Pancreas (tissue), 10 donors: ENCODE measurements around the gene SLFN5. TPM values are rescaled to one million over a fixed set of nuclear protein-coding genes. Genes with fewer than 3 reads are reported as not detected.

ENCODE experiments used
- ATAC-seq, 4 donors: fragments of 200-7000 bp; cut with Tn5 transposase; one replicate each; pipeline versions ENCODE4 v1.8.0 to v1.9.1; 2020; ENCODE audit warnings: mild to moderate bottlenecking in 4 of 4, moderate library complexity in 4 of 4
- DNase-seq, 6 donors: peaks; one replicate each; pipeline ENCODE4 v3.0.0-alpha.2; 2020
- FAIRE-seq: peaks from 2 replicates; lab custom pipeline; 2012; peaks lifted over from hg19 to GRCh38; lab: Jason Lieb, UNC
- H3K27ac ChIP-seq, 4 donors: fragments of 200-600 bp; sonication (generic); 1 replicate in 3 of 4; 2 replicates in 1 of 4; pipeline versions ENCODE4 v1.5.0 to v1.8.0; 2020
- H3K27me3 ChIP-seq, 4 donors: fragments of 200-600 bp; one replicate each; pipeline ENCODE4 v1.8.0; 2021
- H3K36me3 ChIP-seq, 3 donors: fragments of 200-600 bp; sonication (generic) in 1 of 3; one replicate each; pipeline versions ENCODE4 v1.5.0 to v1.8.0; 2020 to 2021
- H3K4me1 ChIP-seq, 3 donors: fragments of 200-600 bp; one replicate each; pipeline ENCODE4 v1.8.0; 2021
- H3K4me3 ChIP-seq, 4 donors: fragments of 200-600 bp; sonication (generic) in 2 of 4; one replicate each; pipeline versions ENCODE4 v1.5.0 to v1.8.0; 2020 to 2021
- H3K9me3 ChIP-seq, 4 donors: fragments of 200-600 bp; one replicate each; pipeline ENCODE4 v1.8.0; 2021
- CTCF ChIP-seq, 4 donors: fragments of 200-600 bp; sonication (generic) in 3 of 4; IDR thresholded peaks; one replicate each; pipeline versions ENCODE4 v1.5.0 to v1.8.0; 2021; ENCODE audit warnings: antibody characterized with exemption in 4 of 4
- WGBS, 2 donors: extraction: QIAGEN DNeasy Blood & Tissue Kit; methylation state at CpG; one replicate each; pipeline ENCODE4 v1.1.7; 2013; 5-methylcytosine and 5-hydroxymethylcytosine counted together
- intact Hi-C, 3 donors: fragments of 100-400 bp; cut with DNase I; formaldehyde crosslinking; loops; one replicate each; pipeline versions ENCODE4 v1.11.1 to v1.14.2; 2022
- polyA plus RNA-seq, 2 donors: library from polyadenylated mRNA; stranded (reverse); fragments of 200-250 nt; gene quantifications; one replicate each; pipeline ENCODE4 v1.2.3, GENCODE V29; 2013
- total RNA-seq, 6 donors: library from RNA; stranded (reverse); fragmentation: NEBNext Ultra II Directional in 4 of 6; extraction: Animal tissue kit (Norgen Biotek cat#: 25700) in 4 of 6; gene quantifications; one replicate each; pipeline versions ENCODE4 v1.2.1 to v1.2.4, GENCODE V29; 2021 to 2023
- donor health status: healthy with polysubstance abuse.
- donor health status: DM: no; HTN: no; CAD: no; lungs with moderate emphysema.
- donor health status: DM: no; HTN: no; CAD: no.
- donor health status: control.
- donor health status: control.
- donor health status: Bipolar disorder and iron deficiency.
- donor health status: DM: yes; HTN: yes; CAD: no.
- donor health status: DM: no; HTN: no; CAD: no.
- donor health status: DM: no; HTN: no; CAD: no.
- donor health status: DM: yes; HTN: yes; CAD: no.

The SLFN5 gene
- total and polyA plus RNA-seq, 8 donors, result 1.9 to 18.8 (median 6.3) TPM

GRCh38 chr17:35239823-35240222, 3.0 kb upstream of the SLFN5 start:
- WGBS, 2 donors, result 82 to 84% methylated on average over 4 of the region's 4 CpGs
- Histone ChIP-seq H3K9me3 (no peaks in the 10 kb centered on the region), H3K4me3 (no peak overlapping the region), H3K36me3 (no peaks in the 10 kb centered on the region), H3K4me1 (peaks cover 0 to 13% (median 0%) of the 10 kb centered on the region in 3 donors), H3K27ac (no peak overlapping the region), H3K27me3 (no peaks in the 10 kb centered on the region)
- TF ChIP-seq CTCF (IDR thresholded peaks at IDR 0.05), result no peak
- intact Hi-C loops, result no loop called here
- no peak for DNase-seq
- ATAC-seq, result no peak
- no peak for FAIRE-seq

GRCh38 chr17:35240861-35241260, 2.0 kb upstream of the SLFN5 start:
- ATAC-seq, result no peak
- 93 to 94% methylated on average over 8 of the region's 8 CpGs for WGBS, 2 donors
- no peaks in the 10 kb centered on the region for H3K9me3 ChIP-seq
- no peak for DNase-seq
- H3K27me3 ChIP-seq, result no peaks in the 10 kb centered on the region
- no peak for FAIRE-seq
- peaks cover 0 to 16% (median 0%) of the 10 kb centered on the region in 3 donors for H3K4me1 ChIP-seq
- no peak for TF ChIP-seq CTCF (IDR thresholded peaks at IDR 0.05)
- no peaks in the 10 kb centered on the region for H3K36me3 ChIP-seq
- H3K27ac ChIP-seq, result no peak overlapping the region
- H3K4me3 ChIP-seq, result no peak overlapping the region
- intact Hi-C loops, result no loop called here

- intact Hi-C loops, result no loop called here
- TF ChIP-seq CTCF (IDR thresholded peaks at IDR 0.05), result no peak
- Histone ChIP-seq H3K4me3 (peak overlapping the region; percentile 56 to 71 (median 66)), H3K9me3 (no peaks in the 10 kb centered on the region), H3K4me1 (peaks cover 0 to 16% (median 0%) of the 10 kb centered on the region in 3 donors), H3K27ac (peak overlapping the region; percentile 81 to 96 (median 84)), H3K27me3 (no peaks in the 10 kb centered on the region), H3K36me3 (no peaks in the 10 kb centered on the region)
- DNase-seq (peak in 4 of 6 donors; percentile 18 to 59 (median 34)), FAIRE-seq (no peak), ATAC-seq (no peak)
- 87 to 88% methylated on average over 19 of the region's 19 CpGs for WGBS, 2 donors
Measured at GRCh38 chr17:35241520-35241919, 1.4 kb upstream of the SLFN5 start.

- peak; percentile 79 to 86 (median 84) for ATAC-seq
Measured at GRCh38 chr17:35242158-35242804, 591 bp upstream of the SLFN5 start.

More at GRCh38 chr17:35242158-35242804, 591 bp upstream of the SLFN5 start:
- peaks cover 0 to 16% (median 0%) of the 10 kb centered on the region in 3 donors for H3K4me1 ChIP-seq
- WGBS, 2 donors, result 1 to 2% methylated on average over 43 of the region's 43 CpGs
- DNase-seq, result peak; percentile 79 to 91 (median 84)
- H3K9me3 ChIP-seq, result no peaks in the 10 kb centered on the region
- peak overlapping the region; percentile 56 to 71 (median 66) for H3K4me3 ChIP-seq
- intact Hi-C loops, result no loop called here
- H3K36me3 ChIP-seq, result no peaks in the 10 kb centered on the region
- no peak for FAIRE-seq
- TF ChIP-seq CTCF (IDR thresholded peaks at IDR 0.05), result peak; percentile 29 to 67 (median 41)
- peak overlapping the region; percentile 81 to 96 (median 84) for H3K27ac ChIP-seq
- H3K27me3 ChIP-seq, result no peaks in the 10 kb centered on the region
